NCI-H128 (cell line): ENCODE results near the gene EVX2.
A peak's percentile ranks its signal among the peaks of the same experiment; 100 is the strongest.

ENCODE experiments used
- DNase-seq: peaks from one replicate; lab custom pipeline; 2025; ENCODE audit not compliant: unreplicated experiment; lab: John Stamatoyannopoulos, UW

Gene EVX2

GRCh38 chr2:176083796-176084261 is at the start of gene EVX2:
Gene EVX2 (minus strand): TSS chr2:176083962. CDS start chr2:176083776, 186 bp downstream.
- no peak for DNase-seq

- no peak for DNase-seq
Measured at GRCh38 chr2:176133389-176133788, 49.6 kb upstream of the EVX2 start.

- no peak for DNase-seq
Measured at GRCh38 chr2:176132205-176133171, 48.7 kb upstream of the EVX2 start.

- no peak for DNase-seq
Measured at GRCh38 chr2:176131848-176132158, 48.0 kb upstream of the EVX2 start.

- DNase-seq = no peak
Measured at GRCh38 chr2:176130957-176131847, 47.4 kb upstream of the EVX2 start.

- no peak for DNase-seq
Measured at GRCh38 chr2:176130147-176130956, 46.6 kb upstream of the EVX2 start.

- DNase-seq = no peak
Measured at GRCh38 chr2:176129813-176130146, 46.0 kb upstream of the EVX2 start.

GRCh38 chr2:176128982-176129796 is 45.4 kb upstream of the EVX2 start, which contains the start of gene HOXD8:
Gene HOXD8 (plus strand): TSS chr2:176129705. CDS start chr2:176130367, 662 bp downstream.
- DNase-seq = peak; percentile 42

GRCh38 chr2:176128172-176128981 is 44.6 kb upstream of the EVX2 start:
- DNase-seq = no peak

GRCh38 chr2:176127774-176128072 is 44.0 kb upstream of the EVX2 start:
- no peak for DNase-seq

- no peak for DNase-seq
Measured at GRCh38 chr2:176126929-176127773, 43.4 kb upstream of the EVX2 start.

- no peak for DNase-seq
Measured at GRCh38 chr2:176125772-176126054, 42.0 kb upstream of the EVX2 start.

GRCh38 chr2:176124947-176125771 is 41.4 kb upstream of the EVX2 start:
- DNase-seq = no peak

- no peak for DNase-seq
Measured at GRCh38 chr2:176124110-176124946, 40.6 kb upstream of the EVX2 start.

- DNase-seq = no peak
Measured at GRCh38 chr2:176123411-176124109, 39.8 kb upstream of the EVX2 start.

GRCh38 chr2:176122683-176123410 is 39.1 kb upstream of the EVX2 start, which contains the start of gene HOXD9:
Gene HOXD9 (plus strand): TSS chr2:176122719. CDS start chr2:176122769, 50 bp downstream.
- no peak for DNase-seq
